HuH-7 (cell line): Measurements from ENCODE around the gene ARHGAP11A.

ENCODE experiments used
- DNase-seq: peaks from one replicate; pipeline ENCODE4 v3.0.0; 2011; ENCODE audit warnings: low spot score

The ARHGAP11A gene

DNA sequence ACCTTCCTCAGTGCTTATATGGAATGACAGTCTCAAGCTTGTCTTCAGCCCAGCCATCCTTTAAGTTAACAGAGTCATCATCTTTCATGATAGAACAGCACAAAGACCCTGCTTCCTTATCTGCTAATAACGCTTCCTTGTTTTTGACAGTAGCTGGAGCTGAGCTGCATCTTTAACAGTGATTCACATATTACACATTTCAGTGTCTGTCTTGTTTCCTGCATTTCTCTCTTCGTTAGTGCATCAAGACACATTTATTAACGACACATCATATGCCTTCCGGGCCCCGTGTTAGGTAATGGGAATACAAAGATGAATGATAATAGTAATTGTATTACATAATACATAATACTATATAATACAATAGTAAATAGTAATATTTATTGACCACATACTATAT lies 72.3 kb downstream of the ARHGAP11A start:
- DNase-seq: no peak

DNA sequence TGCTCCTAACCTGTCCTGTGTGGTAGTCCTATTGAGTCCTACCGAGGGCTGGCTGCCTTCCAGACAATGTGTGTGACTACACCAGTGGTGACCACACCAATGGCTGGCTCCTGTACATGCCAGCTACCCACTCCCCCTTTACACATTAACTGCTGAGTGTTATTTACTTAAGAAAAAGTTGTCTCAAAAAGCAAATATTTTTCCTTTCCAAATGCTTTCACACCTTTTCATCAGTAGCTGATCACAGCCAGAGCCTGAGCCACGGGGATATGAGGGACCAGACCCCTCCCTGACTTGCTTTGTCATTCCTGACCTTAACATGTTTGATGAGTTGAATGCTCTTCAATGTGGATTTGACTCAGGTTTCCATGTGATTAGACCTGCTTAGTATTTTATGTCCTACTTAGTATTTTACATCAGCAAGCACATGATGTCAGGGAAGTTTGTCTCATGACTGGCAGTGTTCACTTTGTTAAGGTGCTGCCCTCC lies 72.9 kb downstream of the ARHGAP11A start:
- no peak for DNase-seq
